ENCODE results near the gene SUSD6.

DNA sequence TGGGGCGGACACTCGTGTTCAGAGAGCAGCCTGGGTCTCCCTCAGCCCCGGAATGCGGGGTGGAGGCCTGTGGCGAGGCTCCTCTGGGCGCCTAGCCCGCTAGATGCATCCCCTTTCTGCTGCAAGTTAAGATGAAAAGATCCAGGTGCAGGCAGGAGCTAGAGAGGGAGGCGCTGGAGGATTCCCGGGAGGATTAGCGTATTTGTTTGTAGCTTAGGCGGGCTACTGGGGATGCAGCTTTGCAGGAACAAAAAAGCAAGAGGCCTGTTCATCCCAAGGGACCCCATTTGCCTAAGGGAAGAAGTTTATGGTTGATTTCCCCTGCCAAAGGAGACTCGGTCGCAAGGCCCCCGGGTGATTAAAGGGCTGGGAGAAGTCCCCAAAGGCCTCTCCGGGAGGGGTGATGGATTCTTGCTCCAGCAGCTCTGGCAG lies 37.5 kb upstream of the SUSD6 start:
- TF ChIP-seq, protein P1, sequence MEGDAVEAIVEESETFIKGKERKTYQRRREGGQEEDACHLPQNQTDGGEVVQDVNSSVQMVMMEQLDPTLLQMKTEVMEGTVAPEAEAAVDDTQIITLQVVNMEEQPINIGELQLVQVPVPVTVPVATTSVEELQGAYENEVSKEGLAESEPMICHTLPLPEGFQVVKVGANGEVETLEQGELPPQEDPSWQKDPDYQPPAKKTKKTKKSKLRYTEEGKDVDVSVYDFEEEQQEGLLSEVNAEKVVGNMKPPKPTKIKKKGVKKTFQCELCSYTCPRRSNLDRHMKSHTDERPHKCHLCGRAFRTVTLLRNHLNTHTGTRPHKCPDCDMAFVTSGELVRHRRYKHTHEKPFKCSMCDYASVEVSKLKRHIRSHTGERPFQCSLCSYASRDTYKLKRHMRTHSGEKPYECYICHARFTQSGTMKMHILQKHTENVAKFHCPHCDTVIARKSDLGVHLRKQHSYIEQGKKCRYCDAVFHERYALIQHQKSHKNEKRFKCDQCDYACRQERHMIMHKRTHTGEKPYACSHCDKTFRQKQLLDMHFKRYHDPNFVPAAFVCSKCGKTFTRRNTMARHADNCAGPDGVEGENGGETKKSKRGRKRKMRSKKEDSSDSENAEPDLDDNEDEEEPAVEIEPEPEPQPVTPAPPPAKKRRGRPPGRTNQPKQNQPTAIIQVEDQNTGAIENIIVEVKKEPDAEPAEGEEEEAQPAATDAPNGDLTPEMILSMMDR (IDR thresholded peaks at IDR 0.05): no peak
- TF ChIP-seq POLR2AphosphoS5 (IDR thresholded peaks at IDR 0.05): no peak

Data from prostate gland (tissue), 2 donors.